GM20000 (cell line): ENCODE data around the gene NRG2.

Experiments
- DNase-seq: peaks from one replicate; pipeline ENCODE4 v3.0.0; 2012; ENCODE audit warnings: low spot score
- TF ChIP-seq, protein P1 (sequence below): IDR thresholded peaks from 2 replicates; pipeline ENCODE4 v1.5.1; 2012; ENCODE audit warnings: mild to moderate bottlenecking, control low read depth; ENCODE audit errors: extremely low read depth, missing control alignments

The NRG2 gene

DNA sequence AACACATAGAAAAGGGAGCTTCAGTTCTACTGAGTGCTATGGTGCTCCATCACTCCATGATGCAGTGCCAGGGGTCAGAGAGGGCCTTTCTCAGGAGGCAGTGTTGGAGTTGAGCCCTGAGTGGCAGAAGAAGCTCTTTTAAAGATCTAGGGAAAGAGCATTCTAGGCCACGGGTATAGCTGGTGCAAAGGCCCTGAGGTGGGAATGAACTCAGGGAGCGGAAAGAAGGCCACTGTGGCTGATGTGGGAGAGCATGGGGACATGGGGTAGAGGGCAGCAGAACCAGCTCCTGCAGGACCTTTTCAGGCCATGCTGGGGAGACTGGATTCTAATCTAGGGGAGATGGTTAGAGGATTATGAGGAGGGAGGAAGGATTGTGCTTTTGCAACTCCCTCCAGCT is 237.6 kb downstream of the NRG2 start:
- no peak for DNase-seq
- TF ChIP-seq, protein P1, sequence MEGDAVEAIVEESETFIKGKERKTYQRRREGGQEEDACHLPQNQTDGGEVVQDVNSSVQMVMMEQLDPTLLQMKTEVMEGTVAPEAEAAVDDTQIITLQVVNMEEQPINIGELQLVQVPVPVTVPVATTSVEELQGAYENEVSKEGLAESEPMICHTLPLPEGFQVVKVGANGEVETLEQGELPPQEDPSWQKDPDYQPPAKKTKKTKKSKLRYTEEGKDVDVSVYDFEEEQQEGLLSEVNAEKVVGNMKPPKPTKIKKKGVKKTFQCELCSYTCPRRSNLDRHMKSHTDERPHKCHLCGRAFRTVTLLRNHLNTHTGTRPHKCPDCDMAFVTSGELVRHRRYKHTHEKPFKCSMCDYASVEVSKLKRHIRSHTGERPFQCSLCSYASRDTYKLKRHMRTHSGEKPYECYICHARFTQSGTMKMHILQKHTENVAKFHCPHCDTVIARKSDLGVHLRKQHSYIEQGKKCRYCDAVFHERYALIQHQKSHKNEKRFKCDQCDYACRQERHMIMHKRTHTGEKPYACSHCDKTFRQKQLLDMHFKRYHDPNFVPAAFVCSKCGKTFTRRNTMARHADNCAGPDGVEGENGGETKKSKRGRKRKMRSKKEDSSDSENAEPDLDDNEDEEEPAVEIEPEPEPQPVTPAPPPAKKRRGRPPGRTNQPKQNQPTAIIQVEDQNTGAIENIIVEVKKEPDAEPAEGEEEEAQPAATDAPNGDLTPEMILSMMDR, result no peak

DNA sequence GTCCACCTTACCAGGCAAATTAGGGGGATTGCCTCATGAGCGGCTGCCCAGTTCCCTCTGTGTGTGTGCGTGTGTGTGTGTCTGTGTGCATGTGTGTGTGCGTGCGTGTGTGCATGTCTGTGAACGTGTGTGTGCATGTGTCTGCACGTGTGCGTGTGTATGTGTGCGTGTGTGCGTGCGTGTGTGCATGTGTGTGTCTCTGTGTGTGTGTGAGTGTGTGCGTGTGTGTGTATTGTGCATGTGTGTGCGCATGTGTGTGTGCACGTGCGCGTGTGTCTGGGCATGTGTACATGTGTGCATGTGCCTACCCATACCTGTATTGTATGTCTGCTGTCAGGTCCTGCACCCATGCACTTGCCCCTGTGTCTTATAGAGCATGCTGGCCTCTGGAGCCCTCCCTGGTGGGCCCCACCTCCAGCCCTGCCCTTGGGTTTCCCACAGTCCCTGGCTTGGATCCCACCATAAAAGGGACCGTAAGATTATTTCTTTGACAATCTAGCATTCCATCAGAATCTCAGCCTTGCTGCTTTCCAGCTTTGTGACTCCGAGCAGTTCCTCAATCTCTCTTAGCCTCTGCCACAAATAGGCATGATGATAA is 238.2 kb downstream of the NRG2 start:
- DNase-seq, result no peak
- TF ChIP-seq, protein P1, result no peak

DNA sequence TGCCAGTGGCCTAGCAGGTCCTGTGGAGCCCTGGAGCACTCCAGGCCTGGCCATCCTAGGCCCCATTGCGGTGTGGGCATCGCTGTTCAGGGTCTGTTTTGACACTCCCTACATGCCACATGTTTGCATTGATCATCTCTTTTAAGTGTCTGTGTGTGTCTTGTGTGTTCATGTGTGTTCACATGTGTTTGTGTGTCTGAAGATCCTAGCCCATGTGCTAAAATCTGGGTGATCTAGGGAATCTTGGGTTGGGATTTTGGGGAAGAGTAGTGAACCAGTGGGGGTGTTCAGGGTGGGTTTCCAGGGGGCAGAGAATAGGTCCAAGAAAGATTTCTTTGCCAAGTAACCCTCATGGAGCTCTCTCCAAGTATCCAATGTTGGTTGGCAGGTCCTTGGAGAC is 239.1 kb downstream of the NRG2 start:
- TF ChIP-seq, protein P1, result no peak
- no peak for DNase-seq

DNA sequence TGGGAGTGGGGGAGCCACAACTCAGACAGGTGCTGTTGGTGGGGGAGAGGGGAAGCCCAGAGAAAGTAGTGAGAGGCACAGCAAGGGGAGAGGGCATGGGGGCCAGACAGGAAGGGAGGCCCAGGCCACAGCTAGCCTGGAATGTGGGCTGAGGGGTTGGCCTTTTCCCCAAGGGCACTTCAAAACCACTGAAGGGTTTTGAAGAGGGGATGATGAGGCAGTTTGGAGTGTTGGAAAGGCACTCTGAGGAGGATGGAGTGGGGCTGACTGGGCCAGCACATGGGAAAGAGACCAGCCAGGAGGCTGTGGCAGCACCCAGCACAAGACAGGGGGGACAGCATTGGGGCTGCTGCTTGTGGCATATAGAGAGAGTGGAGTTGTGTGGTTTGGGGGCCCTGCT is 243.7 kb downstream of the NRG2 start:
- TF ChIP-seq, protein P1, result no peak
- no peak for DNase-seq

DNA sequence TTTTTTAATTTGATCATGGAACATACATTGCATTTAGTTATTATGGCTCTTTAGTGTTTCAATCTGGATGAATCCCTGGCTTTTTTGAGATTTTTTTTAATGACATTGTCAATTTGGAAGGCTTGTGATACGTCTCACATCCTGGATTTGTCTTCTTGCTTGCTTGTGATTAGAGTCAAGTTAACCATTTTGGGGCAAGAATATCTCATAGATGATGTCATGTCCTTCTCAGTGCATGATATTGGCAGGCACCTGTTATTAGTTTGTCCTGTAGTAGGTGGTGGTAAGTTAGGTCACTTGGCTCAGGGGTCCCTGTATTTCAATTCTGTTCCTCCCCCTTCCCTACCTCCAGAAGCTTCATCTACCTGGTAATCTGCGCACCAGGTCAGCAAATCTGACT is 244.2 kb downstream of the NRG2 start:
- DNase-seq, result no peak
- TF ChIP-seq, protein P1, result no peak

DNA sequence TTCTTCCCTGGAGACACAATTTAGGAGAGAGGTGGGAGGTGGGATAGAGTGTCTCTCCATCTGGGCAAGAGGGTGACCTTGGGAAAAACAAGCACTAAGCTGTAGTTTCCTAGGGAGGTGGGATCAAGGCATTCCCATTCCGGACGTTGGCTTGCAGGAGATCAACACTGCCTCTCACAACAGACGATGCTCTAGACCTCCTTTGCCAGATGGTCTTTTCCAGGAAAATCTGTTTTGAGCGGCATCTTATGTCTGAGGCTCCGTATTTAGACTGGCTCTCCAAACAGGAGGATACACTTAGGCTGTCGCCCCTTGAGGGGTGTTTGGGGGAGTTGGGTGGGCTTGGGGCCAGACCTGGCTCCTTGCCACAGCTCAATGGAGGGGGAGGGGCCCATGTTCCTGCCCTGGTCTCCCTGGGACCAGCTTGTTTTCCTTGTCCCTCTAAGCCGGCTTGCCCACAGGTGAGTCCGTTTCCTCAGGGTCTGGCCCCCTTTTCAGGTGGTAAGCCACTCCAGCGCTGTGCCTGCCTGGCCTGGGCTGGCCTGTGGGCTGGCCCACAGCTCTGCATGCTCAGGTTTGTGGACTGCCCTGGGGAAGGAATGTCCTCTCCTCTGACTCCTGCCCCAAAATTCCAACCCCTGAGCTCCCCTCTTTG is 245.1 kb downstream of the NRG2 start:
- no peak for DNase-seq
- TF ChIP-seq, protein P1, result no peak

DNA sequence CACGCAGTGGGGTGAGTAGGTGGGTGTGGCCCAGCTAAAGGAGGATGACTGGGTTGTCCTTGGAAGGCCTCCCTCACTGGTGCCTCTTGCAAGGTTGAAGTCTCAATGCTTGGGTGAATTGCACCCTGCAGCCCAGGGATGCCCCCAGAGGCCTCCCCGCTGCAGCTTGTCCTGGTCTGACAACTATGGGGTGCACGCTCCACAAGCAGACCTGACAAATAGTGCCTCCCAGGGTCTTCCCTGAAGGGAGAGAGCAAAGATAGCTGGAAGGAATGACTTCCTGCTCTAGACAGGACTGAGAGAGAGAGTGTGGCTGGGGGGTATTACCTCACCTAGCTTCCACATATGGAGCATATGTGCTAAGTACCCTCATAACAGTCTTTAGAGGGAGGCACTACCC is 245.8 kb downstream of the NRG2 start:
- TF ChIP-seq, protein P1, result no peak
- DNase-seq, result no peak
